Endothelial cell (in vitro differentiated cells): ENCODE measurements around the gene ZPBP2. TPM values are rescaled to one million over a fixed set of nuclear protein-coding genes. Genes with fewer than 3 reads are reported as not detected.
A peak's percentile ranks its signal among the peaks of the same experiment; 100 is the strongest.

ENCODE experiments used
- DNase-seq: peaks from one replicate; pipeline ENCODE4 v3.0.0; 2021; ENCODE audit warnings: low spot score
- H3K27ac Mint-ChIP-seq: one replicate; pipeline ENCODE4 v1.8.0; 2021; ENCODE audit warnings: mixed read lengths, inconsistent platforms; ENCODE audit not compliant: unreplicated experiment
- H3K27me3 Mint-ChIP-seq: one replicate; pipeline ENCODE4 v1.8.0; 2021; ENCODE audit warnings: mild to moderate bottlenecking, moderate library complexity, mixed read lengths, inconsistent platforms; ENCODE audit not compliant: unreplicated experiment
- H3K36me3 Mint-ChIP-seq: one replicate; pipeline ENCODE4 v1.8.0; 2021; ENCODE audit warnings: mild to moderate bottlenecking, low read depth, mixed read lengths, inconsistent platforms; ENCODE audit not compliant: unreplicated experiment
- H3K4me1 Mint-ChIP-seq: one replicate; pipeline ENCODE4 v1.8.0; 2021; ENCODE audit warnings: mild to moderate bottlenecking, mixed read lengths, inconsistent platforms; ENCODE audit not compliant: unreplicated experiment
- H3K4me3 Mint-ChIP-seq: one replicate; pipeline ENCODE4 v1.8.0; 2021; ENCODE audit warnings: mild to moderate bottlenecking, mixed read lengths, inconsistent platforms; ENCODE audit not compliant: unreplicated experiment
- H3K9me3 Mint-ChIP-seq: one replicate; pipeline ENCODE4 v1.8.0; 2021; ENCODE audit warnings: mixed read lengths, inconsistent platforms; ENCODE audit not compliant: unreplicated experiment
- long read RNA-seq: library from polyadenylated mRNA; unstranded; transcript quantifications from one replicate; pipeline ENCODE4 v2.0.0, GENCODE V29; 2020; ENCODE audit not compliant: unreplicated experiment
- total RNA-seq: library from RNA; stranded (reverse); fragmentation: NEBNext Ultra II Directional; extraction: Animal tissue kit (Norgen Biotek cat#: 25700); gene quantifications from one replicate; pipeline ENCODE4 v1.2.1, GENCODE V29; 2021; ENCODE audit not compliant: unreplicated experiment
- TF ChIP-seq, protein P1 (sequence below): fragments of 200-600 bp; sonication (generic); IDR thresholded peaks from one replicate; pipeline ENCODE4 v1.5.0; 2021; ENCODE audit warnings: antibody characterized with exemption; ENCODE audit not compliant: unreplicated experiment

Gene ZPBP2, protein sequence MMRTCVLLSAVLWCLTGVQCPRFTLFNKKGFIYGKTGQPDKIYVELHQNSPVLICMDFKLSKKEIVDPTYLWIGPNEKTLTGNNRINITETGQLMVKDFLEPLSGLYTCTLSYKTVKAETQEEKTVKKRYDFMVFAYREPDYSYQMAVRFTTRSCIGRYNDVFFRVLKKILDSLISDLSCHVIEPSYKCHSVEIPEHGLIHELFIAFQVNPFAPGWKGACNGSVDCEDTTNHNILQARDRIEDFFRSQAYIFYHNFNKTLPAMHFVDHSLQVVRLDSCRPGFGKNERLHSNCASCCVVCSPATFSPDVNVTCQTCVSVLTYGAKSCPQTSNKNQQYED
- total RNA-seq = not detected
- long read RNA-seq = 0 reads

DNA sequence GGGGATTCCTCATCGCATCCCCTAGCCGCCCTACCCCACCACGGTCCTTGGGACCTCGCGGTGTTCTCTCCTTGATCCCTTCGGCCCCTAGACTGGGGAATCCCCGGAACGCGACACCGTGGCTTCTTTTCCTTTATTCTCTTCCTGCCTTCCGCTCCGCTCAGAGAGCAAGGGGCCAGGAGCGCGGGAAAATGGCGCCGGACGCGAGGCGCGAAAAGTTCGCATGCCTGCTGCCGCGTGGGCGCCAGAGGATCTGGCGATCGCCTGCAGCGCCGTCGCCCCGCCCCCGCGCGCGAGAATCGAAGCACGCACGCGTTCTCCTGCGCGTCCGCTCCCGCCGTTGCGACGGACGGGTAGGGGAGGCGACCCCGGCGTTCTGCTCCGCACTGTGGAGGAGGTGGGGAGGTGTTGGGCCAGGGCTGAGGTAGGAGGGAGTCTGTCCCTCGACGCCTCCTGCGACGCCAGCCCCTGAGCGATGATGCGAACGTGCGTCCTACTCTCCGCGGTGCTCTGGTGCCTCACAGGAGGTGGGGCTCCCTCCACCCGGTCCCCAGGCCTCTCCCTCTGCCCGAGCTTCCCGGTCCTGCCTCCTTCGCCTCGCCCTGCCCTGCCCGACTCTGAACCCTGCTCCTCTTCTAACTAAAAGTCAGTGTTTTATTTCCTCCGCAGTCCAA is at the start of gene ZPBP2:
Gene ZPBP2, plus strand, starts transcription at position 323 of the 674 bp plus-strand sequence. Its CDS starts 153 bp downstream, at position 476.
- peaks cover 3% of the 10 kb centered on the region for H3K4me1 Mint-ChIP-seq
- H3K36me3 Mint-ChIP-seq = no peaks in the 10 kb centered on the region
- DNase-seq = no peak
- H3K27ac Mint-ChIP-seq = no peak within 1 kb of the TSS
- TF ChIP-seq, protein P1, sequence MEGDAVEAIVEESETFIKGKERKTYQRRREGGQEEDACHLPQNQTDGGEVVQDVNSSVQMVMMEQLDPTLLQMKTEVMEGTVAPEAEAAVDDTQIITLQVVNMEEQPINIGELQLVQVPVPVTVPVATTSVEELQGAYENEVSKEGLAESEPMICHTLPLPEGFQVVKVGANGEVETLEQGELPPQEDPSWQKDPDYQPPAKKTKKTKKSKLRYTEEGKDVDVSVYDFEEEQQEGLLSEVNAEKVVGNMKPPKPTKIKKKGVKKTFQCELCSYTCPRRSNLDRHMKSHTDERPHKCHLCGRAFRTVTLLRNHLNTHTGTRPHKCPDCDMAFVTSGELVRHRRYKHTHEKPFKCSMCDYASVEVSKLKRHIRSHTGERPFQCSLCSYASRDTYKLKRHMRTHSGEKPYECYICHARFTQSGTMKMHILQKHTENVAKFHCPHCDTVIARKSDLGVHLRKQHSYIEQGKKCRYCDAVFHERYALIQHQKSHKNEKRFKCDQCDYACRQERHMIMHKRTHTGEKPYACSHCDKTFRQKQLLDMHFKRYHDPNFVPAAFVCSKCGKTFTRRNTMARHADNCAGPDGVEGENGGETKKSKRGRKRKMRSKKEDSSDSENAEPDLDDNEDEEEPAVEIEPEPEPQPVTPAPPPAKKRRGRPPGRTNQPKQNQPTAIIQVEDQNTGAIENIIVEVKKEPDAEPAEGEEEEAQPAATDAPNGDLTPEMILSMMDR = no peak
- H3K4me3 Mint-ChIP-seq = no peak within 1 kb of the TSS
- peaks cover 6% of the 10 kb centered on the region for H3K27me3 Mint-ChIP-seq
- no peaks in the 10 kb centered on the region for H3K9me3 Mint-ChIP-seq

DNA sequence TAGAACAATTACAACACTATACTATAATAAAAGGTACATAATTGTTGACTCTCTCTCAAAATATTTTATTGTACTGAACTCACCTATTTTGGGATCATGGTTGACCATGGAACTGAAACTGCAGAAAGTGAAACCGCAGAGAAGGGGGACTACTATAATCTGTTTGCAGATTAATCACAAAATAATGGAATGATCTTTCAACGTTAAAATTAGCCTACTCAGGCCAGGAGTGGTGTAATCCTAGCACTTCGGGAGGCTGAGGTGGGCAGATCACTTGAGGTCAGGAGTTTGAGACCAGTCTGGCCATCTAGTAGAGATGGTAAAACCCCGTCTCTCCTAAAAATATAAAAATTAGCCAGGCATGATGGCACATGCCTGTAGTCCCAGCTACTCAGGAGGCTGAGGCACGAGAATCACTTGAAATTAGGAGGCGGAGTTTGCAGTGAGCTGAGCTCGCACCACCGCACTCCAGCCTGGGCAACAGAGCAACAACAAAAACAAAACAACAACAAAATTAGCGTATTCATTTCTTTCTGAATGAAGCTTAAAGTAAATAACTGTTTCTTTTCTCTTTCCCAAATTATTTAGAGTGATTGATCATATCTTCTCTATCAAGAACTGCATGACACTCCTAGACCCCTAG is 49.5 kb upstream of the ZPBP2 start:
- Mint-ChIP-seq H3K4me1 (peaks cover 8% of the 10 kb centered on the region), H3K27me3 (no peaks in the 10 kb centered on the region), H3K4me3 (no peak overlapping the region), H3K9me3 (peaks cover 7% of the 10 kb centered on the region), H3K27ac (no peak overlapping the region), H3K36me3 (peaks cover 10% of the 10 kb centered on the region)
- no peak for DNase-seq
- TF ChIP-seq, protein P1 = no peak

DNA sequence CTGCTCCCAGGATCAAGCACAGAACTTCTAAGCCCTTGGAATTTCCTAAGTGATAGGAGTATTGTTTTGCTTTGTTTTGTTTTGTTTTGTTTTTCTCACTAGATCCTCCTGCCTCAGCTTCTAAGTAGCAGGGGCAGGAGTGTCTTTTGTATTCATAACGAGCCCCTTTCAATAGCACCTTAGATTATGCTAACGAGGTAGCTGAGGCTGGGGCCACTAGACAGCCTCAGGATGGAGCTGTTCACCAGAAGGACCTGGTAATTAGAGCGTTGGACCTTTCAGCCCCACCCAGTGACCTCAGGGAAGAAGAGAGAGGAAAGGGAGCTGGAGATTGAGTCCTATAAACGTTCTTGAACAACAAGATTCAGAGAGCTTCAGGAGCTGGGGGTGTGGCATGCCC is 47.5 kb upstream of the ZPBP2 start:
- Mint-ChIP-seq H3K27me3 (no peaks in the 10 kb centered on the region), H3K4me1 (peaks cover 8% of the 10 kb centered on the region), H3K36me3 (peaks cover 21% of the 10 kb centered on the region), H3K9me3 (peaks cover 7% of the 10 kb centered on the region), H3K4me3 (no peak overlapping the region), H3K27ac (peak overlapping the region; percentile 61)
- TF ChIP-seq, protein P1 = no peak
- no peak for DNase-seq

DNA sequence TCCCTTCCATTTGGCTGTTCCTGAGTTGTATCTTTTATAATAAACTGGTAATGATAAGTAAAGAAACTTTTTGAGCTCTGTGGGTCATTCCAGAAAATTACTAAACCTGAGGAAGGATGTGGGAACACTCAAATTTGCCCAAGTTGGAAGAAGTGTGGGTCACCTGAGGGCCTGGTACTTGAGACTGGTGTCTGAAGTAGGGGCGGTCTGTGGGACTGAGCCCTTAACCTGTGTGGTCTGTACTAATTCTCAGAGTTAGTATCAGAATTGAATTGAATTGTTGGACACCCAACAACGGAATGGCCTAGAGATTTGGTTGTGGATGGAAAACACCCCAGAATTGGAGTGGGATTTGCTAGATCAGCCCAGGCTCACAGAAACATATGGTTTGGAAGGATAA is 47.0 kb upstream of the ZPBP2 start:
- Mint-ChIP-seq H3K4me1 (peaks cover 8% of the 10 kb centered on the region), H3K4me3 (peak overlapping the region; percentile 13), H3K9me3 (peaks cover 7% of the 10 kb centered on the region), H3K27ac (no peak overlapping the region), H3K27me3 (no peaks in the 10 kb centered on the region), H3K36me3 (peaks cover 21% of the 10 kb centered on the region)
- DNase-seq = no peak
- TF ChIP-seq, protein P1 = no peak
